Stimulated activated effector memory CD8-positive, alpha-beta T cell treated with anti-CD3 and anti-CD28 coated beads, Interleukin-12 subunit alpha, Interleukin-12 subunit beta, amount 100 ng/mL, for 72 hours (primary cell): ENCODE results near the gene GPR137.
"Not testable (repeated sequence)": the region's sequence is repeated elsewhere in the genome, so short reads cannot be mapped to it uniquely, and the experiment has no call there.

Experiments used
- ATAC-seq: fragments of 150-1000 bp; cut with Tn5 transposase; 2 replicates; pipeline ENCODE4 v1.10.0; 2021
- DNase-seq, 2 donors: peaks; one replicate each; pipeline ENCODE4 v3.0.0; 2021 to 2022; ENCODE audit warnings: low spot score in 2 of 2
- H3K27ac Mint-ChIP-seq: one replicate; pipeline ENCODE4 v1.8.0; 2022; ENCODE audit warnings: mild to moderate bottlenecking, mixed read lengths
- H3K36me3 Mint-ChIP-seq: one replicate; pipeline ENCODE4 v1.8.0; 2022; ENCODE audit warnings: mild to moderate bottlenecking, mixed read lengths
- H3K4me1 Mint-ChIP-seq: one replicate; pipeline ENCODE4 v1.8.0; 2022; ENCODE audit warnings: mixed read lengths
- H3K4me3 Mint-ChIP-seq: one replicate; pipeline ENCODE4 v1.8.0; 2022; ENCODE audit warnings: mild to moderate bottlenecking, mixed read lengths
- H3K9me3 Mint-ChIP-seq: one replicate; pipeline ENCODE4 v1.8.0; 2022; ENCODE audit warnings: mixed read lengths

The GPR137 gene

GRCh38 chr11:64313491-64314145 lies 28.0 kb downstream of the GPR137 start:
- Mint-ChIP-seq H3K36me3 (peaks cover 76% of the 10 kb centered on the region), H3K4me1 (peaks cover 46% of the 10 kb centered on the region), H3K4me3 (no peak overlapping the region), H3K27ac (peak overlapping the region; percentile 84), H3K9me3 (no peaks in the 10 kb centered on the region)
- no peak for ATAC-seq
- no peak for DNase-seq

DNA sequence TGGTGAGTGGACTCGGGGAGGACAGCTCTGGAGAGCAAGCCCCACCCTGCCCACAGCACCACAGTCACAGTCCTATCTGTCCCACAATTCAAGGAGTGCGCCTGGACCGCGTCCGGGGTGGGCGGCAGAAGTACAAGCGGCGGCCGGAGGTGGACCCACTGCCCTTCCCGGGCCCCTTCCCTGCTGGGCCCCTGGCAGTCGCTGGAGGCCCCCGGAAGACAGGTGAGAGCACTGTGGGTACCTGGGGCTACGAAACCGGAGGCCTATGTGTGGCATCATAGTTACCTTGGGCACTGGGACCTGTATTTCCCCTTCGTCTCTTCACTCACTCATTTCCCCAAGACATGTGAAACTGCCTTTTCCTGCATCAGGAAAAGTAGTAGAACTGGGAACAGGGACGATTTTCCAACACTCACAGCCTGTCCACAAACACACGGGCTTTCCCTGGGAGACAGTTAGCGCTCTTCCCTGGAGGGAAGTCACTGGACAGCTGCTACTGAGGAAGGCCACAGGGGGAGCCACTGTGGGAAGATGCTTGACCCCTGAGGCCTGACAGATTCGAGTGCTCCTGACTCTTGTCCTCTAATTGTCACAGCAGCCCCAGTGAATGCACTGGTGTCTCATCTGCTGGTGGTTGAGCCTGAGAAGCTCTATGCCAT lies 28.6 kb downstream of the GPR137 start:
- peaks cover 52% of the 10 kb centered on the region for H3K4me1 Mint-ChIP-seq
- H3K4me3 Mint-ChIP-seq: no peak overlapping the region
- ATAC-seq: no peak
- H3K27ac Mint-ChIP-seq: peak overlapping the region; percentile 72
- no peak for DNase-seq
- H3K9me3 Mint-ChIP-seq: no peaks in the 10 kb centered on the region
- peaks cover 76% of the 10 kb centered on the region for H3K36me3 Mint-ChIP-seq

- H3K4me3 Mint-ChIP-seq: no peak overlapping the region
- no peak for ATAC-seq
- no peaks in the 10 kb centered on the region for H3K9me3 Mint-ChIP-seq
- peaks cover 76% of the 10 kb centered on the region for H3K36me3 Mint-ChIP-seq
- peak in 1 of 2 donors; percentile 50 for DNase-seq
- peaks cover 58% of the 10 kb centered on the region for H3K4me1 Mint-ChIP-seq
- peak overlapping the region; percentile 72 for H3K27ac Mint-ChIP-seq
These were observed 29.3 kb downstream of the GPR137 start for GRCh38 chr11:64314805-64315561.

DNA sequence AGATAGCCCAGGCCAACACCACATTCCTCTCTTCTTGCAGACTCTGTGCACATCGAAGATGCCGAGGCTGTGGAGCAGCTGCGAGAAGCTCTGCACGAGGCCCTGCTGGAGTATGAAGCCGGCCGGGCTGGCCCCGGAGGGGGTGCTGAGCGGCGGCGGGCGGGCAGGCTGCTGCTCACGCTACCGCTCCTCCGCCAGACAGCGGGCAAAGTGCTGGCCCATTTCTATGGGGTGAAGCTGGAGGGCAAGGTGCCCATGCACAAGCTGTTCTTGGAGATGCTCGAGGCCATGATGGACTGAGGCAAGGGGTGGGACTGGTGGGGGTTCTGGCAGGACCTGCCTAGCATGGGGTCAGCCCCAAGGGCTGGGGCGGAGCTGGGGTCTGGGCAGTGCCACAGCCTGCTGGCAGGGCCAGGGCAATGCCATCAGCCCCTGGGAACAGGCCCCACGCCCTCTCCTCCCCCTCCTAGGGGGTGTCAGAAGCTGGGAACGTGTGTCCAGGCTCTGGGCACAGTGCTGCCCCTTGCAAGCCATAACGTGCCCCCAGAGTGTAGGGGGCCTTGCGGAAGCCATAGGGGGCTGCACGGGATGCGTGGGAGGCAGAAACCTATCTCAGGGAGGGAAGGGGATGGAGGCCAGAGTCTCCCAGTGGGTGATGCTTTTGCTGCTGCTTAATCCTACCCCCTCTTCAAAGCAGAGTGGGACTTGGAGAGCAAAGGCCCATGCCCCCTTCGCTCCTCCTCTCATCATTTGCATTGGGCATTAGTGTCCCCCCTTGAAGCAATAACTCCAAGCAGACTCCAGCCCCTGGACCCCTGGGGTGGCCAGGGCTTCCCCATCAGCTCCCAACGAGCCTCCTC lies 30.2 kb downstream of the GPR137 start:
- peak overlapping the region; percentile 97 for H3K4me3 Mint-ChIP-seq
- not testable (repeated sequence) for H3K9me3 Mint-ChIP-seq
- peaks cover 63% of the 10 kb centered on the region for H3K4me1 Mint-ChIP-seq

GRCh38 chr11:64316672-64317324 lies 31.1 kb downstream of the GPR137 start:
- DNase-seq (peak in 1 of 2 donors; percentile 77), ATAC-seq (peak; percentile 0)
- Mint-ChIP-seq H3K4me1 (peaks cover 71% of the 10 kb centered on the region), H3K36me3 (peaks cover 79% of the 10 kb centered on the region), H3K9me3 (no peaks in the 10 kb centered on the region), H3K4me3 (peak overlapping the region; percentile 97), H3K27ac (peak overlapping the region; percentile 98)

More for the DNA sequence above, 30.2 kb downstream of the GPR137 start:
- peaks cover 77% of the 10 kb centered on the region for H3K36me3 Mint-ChIP-seq
- not testable (repeated sequence) for ATAC-seq, DNase-seq
- H3K27ac Mint-ChIP-seq: peak overlapping the region; percentile 98

- ATAC-seq (peak; percentile 81), DNase-seq (peak; percentile 80 to 97)
- H3K27ac Mint-ChIP-seq: peak within 1 kb of the TSS; percentile 98
- H3K36me3 Mint-ChIP-seq: peaks cover 82% of the 10 kb centered on the region
- H3K4me1 Mint-ChIP-seq: peaks cover 69% of the 10 kb centered on the region
- no peaks in the 10 kb centered on the region for H3K9me3 Mint-ChIP-seq
- peak within 1 kb of the TSS; percentile 97 for H3K4me3 Mint-ChIP-seq
These were observed 31.8 kb downstream of the GPR137 start, which contains the start of gene TRMT112 for GRCh38 chr11:64317325-64317960. Gene TRMT112, minus strand, starts transcription at chr11:64317559. Its CDS starts 33 bp downstream, at chr11:64317526.

DNA sequence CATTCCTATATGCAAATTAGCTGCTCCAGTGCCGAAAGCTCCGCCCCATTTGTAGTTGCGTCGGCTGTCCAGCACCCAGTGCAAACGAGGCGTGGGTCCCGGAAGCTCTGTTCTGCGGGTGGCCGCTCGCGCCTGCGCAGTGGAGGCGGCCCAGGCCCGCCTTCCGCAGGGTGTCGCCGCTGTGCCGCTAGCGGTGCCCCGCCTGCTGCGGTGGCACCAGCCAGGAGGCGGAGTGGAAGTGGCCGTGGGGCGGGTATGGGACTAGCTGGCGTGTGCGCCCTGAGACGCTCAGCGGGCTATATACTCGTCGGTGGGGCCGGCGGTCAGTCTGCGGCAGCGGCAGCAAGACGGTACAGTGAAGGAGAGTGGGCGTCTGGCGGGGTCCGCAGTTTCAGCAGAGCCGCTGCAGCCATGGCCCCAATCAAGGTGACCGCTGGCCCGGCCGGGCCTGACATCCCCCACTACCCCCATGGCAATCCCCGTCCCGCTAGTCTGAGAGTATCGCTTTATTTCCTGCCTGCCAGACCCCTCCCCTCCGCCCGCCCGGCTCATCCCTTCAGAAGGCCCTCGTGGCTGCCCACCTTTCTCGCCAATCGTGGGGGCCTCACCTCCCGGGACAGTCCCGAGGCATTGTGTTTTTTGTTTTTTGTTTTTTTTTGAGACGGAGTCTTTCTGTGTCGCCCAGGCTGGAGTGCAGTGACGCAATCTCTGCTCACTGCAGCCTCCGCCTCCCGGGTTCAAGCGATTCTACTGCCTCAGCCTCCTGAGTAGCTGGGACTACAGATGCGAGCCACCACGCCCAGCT lies 32.5 kb downstream of the GPR137 start, which contains the start of gene PRDX5:
TSS of gene PRDX5 (plus strand) at position 161 of the 805 bp plus-strand sequence. CDS start at position 256, 95 bp downstream.
- Mint-ChIP-seq H3K4me1 (peaks cover 62% of the 10 kb centered on the region), H3K36me3 (peaks cover 85% of the 10 kb centered on the region)
- peak; percentile 89 for ATAC-seq

GRCh38 chr11:64318766-64319761 lies 33.4 kb downstream of the GPR137 start:
- ATAC-seq (no peak), DNase-seq (no peak)
- peak overlapping the region; percentile 98 for H3K27ac Mint-ChIP-seq
- peak overlapping the region; percentile 97 for H3K4me3 Mint-ChIP-seq
- peaks cover 83% of the 10 kb centered on the region for H3K36me3 Mint-ChIP-seq
- peaks cover 59% of the 10 kb centered on the region for H3K4me1 Mint-ChIP-seq
- no peaks in the 10 kb centered on the region for H3K9me3 Mint-ChIP-seq

More for the DNA sequence above, 32.5 kb downstream of the GPR137 start, which contains the start of gene PRDX5:
- DNase-seq: peak; percentile 92 to 97
- Mint-ChIP-seq H3K27ac (peak within 1 kb of the TSS; percentile 98), H3K4me3 (peak within 1 kb of the TSS; percentile 97), H3K9me3 (no peaks in the 10 kb centered on the region)

- peaks cover 71% of the 10 kb centered on the region for H3K36me3 Mint-ChIP-seq
- DNase-seq: no peak
- H3K4me3 Mint-ChIP-seq: no peak overlapping the region
- H3K4me1 Mint-ChIP-seq: peaks cover 53% of the 10 kb centered on the region
- H3K27ac Mint-ChIP-seq: peak overlapping the region; percentile 36
- no peaks in the 10 kb centered on the region for H3K9me3 Mint-ChIP-seq
- ATAC-seq: no peak
These were observed 34.9 kb downstream of the GPR137 start for GRCh38 chr11:64320556-64320955.

GRCh38 chr11:64321026-64321425 lies 35.4 kb downstream of the GPR137 start:
- Mint-ChIP-seq H3K4me1 (peaks cover 52% of the 10 kb centered on the region), H3K4me3 (no peak overlapping the region), H3K27ac (peak overlapping the region; percentile 36), H3K9me3 (no peaks in the 10 kb centered on the region), H3K36me3 (peaks cover 71% of the 10 kb centered on the region)
- DNase-seq: no peak
- ATAC-seq: no peak

DNA sequence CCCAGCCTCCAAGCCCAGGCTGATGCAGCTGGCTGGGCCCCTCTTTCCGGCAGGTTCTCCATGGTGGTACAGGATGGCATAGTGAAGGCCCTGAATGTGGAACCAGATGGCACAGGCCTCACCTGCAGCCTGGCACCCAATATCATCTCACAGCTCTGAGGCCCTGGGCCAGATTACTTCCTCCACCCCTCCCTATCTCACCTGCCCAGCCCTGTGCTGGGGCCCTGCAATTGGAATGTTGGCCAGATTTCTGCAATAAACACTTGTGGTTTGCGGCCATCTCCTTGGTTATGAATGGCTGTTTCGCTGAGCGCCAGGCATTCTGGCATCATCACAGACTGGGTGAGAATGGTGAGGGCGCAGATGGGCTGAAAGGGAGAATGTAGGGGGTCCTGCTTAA lies 35.9 kb downstream of the GPR137 start:
- DNase-seq (no peak), ATAC-seq (no peak)
- Mint-ChIP-seq H3K4me3 (no peak overlapping the region), H3K27ac (peak overlapping the region; percentile 36), H3K9me3 (no peaks in the 10 kb centered on the region), H3K36me3 (peaks cover 66% of the 10 kb centered on the region), H3K4me1 (peaks cover 47% of the 10 kb centered on the region)

DNA sequence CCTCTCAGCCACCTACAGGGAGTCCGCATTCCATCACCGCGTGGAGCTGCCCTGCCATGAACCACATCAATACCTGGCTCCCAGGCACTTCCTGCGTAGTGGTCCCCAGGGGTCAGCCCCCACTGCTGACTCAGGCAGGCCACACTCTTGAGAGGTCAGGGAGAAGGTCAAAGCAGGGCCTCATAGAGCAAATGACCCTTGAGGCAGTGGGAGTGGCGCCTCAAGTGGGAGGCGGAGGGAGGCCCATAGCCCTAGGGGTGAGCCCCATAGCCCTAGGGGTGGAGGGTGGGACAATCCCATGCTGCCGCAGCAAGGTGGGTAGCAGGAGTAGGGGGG lies 37.2 kb downstream of the GPR137 start:
- no peaks in the 10 kb centered on the region for H3K9me3 Mint-ChIP-seq
- ATAC-seq: no peak
- no peak for DNase-seq
- peaks cover 53% of the 10 kb centered on the region for H3K36me3 Mint-ChIP-seq
- H3K4me1 Mint-ChIP-seq: peaks cover 36% of the 10 kb centered on the region
- no peak overlapping the region for H3K4me3 Mint-ChIP-seq
- H3K27ac Mint-ChIP-seq: no peak overlapping the region
